ENCODE results near the gene BATF.

Gene BATF

DNA sequence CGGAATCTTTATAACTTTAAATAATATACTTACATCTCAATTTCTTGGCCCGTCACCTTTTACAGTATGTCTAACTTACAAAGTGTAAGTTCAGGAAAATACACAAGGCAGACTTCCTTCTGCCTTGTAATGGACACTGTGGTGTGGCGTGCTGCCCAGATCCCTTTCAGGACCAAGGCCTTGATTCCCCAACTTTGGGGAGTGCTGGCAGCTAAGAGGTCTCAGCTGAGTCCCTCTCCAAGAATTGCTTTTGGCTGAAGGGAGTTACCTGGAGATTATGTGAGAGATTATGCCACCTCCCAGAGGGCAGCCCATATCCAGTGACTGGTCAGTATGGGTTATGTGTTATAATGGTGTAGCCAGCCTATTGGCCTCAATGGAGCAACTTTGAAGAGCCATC, 21.2 kb upstream of the BATF start:
- DNase-seq, result no peak

DNA sequence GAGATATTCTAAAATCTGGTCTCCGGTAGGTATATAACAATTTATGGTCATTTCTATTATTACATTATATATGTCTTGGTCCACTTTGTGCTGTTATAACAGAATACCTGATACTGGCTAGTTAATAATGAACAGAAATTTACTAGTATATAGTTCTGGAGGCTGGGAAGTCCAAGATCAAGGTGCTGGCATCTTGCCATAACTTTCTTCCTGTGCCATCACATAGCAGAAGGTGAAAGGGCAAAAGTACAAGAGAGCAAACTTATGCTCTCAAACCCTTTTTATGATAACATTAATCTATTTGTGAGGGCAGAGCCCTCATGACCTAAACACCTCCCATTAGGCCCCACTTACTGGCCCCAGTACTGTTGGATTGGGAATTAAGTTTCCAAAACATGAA, 17.9 kb upstream of the BATF start:
- DNase-seq, result no peak

GRCh38 chr14:75506930-75507329, 15.3 kb upstream of the BATF start:
- no peak for DNase-seq

DNA sequence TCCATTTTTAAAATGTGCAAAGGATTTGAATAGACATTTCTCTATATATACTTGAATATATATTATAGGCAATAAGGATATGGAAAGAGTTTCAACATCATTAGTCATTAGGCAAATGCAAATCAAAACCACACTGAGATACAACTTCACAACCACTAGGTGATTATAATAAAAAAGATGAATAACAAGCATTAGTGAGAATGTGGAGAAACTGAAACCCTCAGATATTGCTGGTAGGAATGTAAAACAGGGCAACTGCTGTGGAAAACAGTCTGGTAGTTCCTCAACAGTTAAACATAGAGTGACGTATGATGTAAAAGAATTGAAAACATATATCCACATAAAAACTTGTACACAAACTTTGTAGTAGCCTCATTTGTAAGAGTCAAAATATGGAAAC, 11.7 kb upstream of the BATF start:
- no peak for DNase-seq

DNA sequence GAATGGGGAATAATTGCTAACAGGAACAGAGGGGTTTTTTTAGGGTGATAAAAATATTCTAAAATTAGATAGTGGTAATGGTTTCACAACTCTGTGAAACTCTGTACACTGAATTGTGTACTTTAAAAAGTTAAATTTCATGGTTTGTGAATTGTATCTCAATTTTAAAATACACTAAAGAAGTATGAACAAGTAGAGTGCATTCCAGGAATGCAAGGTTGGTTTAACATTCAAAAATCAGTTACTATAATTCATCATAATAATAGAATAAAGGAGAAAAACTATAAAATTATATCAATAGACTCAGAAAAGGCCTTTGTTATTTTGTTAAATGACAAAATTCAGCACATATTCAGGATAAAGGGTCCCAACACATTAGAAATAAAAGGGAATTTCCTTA, 11.1 kb upstream of the BATF start:
- no peak for DNase-seq

DNA sequence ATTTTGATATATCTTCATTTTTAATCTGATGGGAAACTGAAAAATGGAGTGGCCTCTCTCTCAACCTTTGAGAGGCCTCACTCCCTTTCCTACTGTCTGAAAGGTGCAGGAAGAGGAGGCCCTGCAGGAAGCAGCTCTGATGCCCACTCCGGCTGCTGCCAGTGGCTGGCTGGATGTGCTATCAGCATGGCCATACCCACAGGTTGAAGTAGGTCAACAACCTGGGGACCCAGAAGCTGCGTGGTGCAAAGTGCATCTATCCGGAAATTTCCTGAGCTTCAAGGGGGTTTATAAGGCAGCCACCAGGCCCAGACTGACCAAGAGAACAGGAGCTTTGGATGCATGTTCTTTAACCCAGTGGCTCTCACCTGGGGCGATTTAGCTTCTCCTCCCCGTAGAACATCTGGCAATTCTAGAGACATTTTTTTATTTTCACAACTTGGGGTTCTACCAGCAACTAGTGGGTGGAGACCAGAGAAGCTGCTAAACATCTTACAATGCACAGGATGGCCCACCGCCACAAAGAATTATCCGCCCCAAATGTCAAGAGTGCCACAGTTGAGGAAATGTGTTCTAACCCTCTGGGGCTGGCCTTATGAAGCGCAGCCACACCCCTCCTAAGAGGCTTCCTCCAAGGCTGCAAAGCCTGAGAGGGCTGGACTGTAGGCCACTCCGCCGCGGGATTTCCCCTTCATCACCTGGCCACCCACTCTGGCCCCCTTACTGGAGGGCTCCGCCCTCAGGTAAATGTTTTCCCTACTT, 8.2 kb upstream of the BATF start:
- no peak for DNase-seq

DNA sequence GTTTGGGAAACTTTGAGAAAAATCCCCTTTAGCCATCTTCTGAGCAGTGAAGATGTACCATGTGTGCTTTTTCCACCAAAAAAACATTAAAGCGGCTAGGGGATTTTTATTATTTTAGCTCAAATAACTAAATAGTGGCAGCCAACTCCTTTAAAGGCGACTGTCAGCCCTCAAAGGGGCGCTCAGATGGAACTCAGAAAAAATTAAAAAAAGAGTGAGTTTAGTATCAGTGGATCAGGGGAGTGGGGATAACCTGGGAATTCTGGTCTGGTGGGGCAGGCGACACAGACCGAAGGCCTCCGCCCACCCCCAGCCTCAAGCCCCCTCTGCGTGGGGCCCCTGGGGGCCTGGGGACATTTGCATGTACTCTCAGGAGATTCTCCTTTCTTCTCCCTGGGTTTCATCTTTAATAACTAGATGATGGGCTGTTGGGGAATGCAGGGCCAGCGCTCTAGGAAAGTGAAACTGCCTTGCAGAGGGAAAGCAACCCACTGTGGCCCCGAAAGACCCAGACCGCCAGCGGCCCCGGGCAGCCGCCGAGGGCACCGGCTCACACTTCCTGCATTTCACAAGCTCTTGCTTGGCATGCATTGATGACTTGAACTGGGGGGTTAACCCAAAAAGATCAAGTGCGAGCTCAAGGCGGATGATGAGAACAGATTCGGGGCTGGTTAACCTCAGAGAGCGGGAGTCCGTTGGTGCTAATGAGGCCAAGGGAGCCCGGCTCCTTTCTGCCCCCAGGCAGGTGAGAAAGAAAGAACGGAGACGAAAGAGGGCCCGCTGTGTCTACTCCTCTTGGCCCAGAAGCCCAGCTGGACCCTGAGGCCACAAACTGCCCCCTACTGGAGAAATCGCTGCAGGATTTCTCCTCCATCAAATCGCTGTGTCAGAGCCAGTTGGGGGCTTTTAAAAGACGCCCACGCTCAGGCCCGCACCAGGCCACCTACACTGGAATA, 7.3 kb upstream of the BATF start:
- peak; percentile 19 for DNase-seq

DNA sequence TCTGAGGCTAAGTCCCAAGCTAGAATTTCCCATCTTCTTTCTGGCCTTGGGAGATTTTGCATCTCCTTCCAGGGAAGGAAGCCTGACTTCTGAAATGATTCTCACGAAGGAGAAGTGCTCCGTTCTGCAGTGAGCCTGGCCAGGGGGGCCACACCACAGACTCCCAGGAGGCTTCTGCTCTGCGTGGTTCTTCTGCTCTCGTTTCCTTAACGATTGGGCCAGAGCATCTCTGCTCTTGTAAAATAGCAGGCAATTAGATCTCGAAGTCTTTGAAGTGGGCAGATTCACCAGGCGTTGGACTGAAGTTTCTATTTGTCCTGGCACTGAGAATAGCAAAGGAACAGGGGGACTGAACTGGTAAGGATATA, 6.7 kb upstream of the BATF start:
- DNase-seq, result no peak

- no peak for DNase-seq
These were observed 3.6 kb upstream of the BATF start for GRCh38 chr14:75518625-75519024.

DNA sequence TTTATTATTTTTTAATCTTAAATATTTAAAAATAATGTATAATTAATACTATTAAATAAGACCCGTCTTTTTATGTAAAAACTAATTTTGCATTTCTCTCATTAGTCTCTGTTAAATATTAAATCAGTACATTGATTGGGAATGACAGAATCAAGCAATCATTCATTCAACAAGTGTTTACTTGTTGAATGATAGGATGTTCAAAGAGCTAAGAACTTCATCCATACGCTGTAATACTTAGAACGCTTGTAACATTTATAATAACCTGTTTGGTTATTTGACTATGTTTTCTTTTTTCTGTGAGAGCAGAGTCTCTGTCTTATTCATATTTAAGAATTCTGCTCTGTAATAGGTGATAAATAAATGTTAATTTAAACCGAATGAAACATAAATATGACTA, 2.9 kb upstream of the BATF start:
- DNase-seq, result no peak

GRCh38 chr14:75519826-75520728, 2.2 kb upstream of the BATF start:
- DNase-seq, result no peak

DNA sequence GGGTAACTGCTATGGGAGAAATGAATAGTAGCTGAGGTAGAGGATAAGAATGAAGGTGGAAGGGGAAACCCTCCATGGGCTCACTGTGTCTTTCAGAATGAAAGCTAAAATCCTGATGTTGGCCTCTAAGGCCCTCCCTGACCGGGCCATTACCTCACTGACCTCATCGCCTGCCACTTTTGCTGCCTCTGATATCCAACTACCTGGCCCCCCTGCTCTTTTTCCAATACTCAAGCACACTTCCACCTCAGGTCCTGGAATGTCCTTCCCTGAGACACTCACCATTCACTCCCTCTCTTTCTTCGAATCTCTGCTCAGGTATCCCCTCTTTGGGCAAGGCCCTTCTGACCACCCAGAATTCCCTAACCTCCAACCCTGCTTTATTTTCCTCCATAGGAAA, 1.4 kb upstream of the BATF start:
- no peak for DNase-seq

GRCh38 chr14:75521415-75522199, 662 bp upstream of the BATF start:
- DNase-seq, result no peak

GRCh38 chr14:75522983-75523318, 682 bp downstream of the BATF start:
- no peak for DNase-seq

DNA sequence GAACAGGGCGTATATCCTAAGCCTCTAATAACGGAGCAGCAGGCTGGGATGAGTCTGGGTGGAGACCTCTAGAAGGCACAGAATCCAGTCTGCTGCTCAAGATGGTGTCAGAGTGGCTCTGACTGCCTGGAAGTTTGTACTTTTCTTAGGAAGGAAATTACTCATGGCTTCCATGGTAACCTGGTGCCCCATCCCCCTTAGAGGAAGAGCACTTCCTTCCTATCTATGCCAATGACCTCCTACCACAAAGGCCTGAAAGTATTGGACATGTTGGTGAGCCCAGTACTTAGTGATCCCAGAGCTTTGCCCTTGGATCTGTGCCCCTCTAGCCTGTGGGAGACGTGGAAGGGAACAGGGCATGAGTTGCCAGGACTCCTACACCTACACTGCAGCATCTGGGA, 1.5 kb downstream of the BATF start:
- no peak for DNase-seq

- no peak for DNase-seq
These were observed 3.7 kb downstream of the BATF start for GRCh38 chr14:75525969-75526368.

DNA sequence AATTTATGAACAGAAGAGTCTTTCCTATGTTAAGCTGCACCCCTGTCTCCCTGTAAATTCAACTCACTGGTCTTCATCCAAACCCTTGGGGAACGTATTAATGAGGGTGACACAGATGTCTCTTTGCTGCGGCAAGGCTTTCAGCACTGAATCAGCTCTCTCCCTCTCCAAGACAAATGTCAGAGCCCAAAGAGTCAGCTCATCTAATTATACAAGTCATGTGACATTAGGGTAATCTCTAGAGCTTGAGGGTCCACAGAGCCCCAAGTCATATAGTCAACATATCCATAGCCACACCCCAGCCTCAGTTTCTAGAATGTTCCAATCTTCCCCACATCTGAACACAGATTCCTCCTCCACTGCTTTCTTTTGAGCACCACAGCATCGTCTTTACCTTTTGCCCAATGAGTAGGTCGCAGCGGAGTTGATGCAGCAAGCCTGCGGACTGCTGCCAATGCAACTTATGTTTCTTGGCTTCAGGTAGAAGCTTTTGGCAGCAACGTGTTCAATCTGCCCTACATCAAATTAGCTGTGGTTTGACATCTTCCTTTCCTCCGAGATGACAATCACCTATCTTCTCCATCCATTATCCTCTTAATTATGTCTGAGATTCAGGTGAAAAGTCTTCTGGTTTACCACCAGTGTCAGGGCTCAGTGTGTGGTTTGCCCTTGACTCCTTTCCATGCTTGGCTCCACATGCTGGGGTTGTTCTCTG, 5.3 kb downstream of the BATF start:
- DNase-seq, result no peak

- no peak for DNase-seq
These were observed 9.0 kb downstream of the BATF start for GRCh38 chr14:75531256-75531655.

DNA sequence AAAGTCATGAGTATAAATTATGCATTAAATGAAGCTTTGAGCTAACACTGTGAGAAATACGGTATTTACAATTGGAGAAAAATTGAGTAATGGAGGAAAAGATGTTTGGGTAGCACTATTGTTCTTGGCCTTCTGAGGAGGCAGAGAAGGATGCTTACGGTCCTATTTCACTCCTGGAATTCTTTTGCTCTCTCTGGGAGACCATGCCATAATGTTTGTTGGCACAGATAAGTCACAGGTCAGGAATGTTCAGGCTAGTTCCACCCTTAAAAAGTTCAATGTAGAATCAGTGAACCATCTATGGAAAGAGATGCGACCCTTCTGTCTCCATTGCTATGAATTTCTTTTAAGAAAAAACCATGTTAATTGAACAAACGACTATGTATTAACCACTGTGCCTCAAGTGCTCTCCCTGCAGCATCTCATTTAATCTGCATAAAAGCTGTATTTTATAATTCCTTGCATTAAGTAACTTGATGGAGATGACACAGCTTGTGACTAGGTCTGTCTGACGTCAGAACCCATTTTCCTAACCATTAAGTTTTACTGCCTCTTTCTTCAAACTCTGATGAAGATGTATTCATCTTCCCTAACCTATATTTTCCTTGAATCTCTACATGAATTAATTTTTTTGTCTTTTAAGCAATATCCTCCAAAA, 9.5 kb downstream of the BATF start:
- DNase-seq, result no peak

DNA sequence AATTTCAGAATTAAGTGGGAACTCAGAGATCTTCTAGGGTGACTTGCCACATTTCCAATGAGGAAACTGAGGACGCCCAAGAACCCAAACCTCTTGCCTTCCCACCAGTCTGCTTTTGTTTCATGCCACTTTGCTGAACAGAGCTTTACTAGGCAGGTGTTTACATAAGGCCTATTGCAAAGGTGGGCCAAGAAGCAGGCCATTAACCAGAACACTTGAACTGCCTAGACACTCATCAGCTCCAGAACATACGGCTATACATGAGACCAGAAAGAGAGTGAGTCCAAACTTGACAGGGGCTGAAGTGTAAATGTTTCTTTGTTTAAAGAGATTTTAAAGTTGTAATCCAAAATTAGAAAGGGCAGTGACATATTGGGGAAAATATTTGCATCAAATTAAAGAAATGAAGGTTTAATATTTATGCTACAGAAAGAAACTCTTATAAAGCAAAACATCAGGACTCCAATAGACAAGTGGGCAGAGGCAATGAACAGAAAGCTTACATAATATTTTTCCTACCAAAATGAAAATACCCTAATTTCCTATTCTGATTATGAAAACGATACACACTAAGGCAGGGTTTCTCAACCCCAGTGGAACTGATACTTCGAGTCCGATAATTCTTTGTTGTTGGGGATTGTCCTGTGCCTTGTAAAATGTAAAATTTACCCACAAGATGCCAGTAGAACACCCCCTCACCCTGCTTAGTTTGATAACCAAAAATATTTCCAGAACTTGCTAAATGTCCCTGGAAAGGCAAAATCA, 11.7 kb downstream of the BATF start:
- no peak for DNase-seq

All from activated CD4-positive, alpha-beta T cell treated with anti-CD3 and anti-CD28 coated beads for 1 hour (primary cell).